ENCODE results near the gene IFNA16. TPM values are rescaled to one million over a fixed set of nuclear protein-coding genes. Genes with fewer than 3 reads are reported as not detected.
"Not testable (repeated sequence)": the region's sequence is repeated elsewhere in the genome, so short reads cannot be mapped to it uniquely, and the experiment has no call there.

Gene IFNA16
- total RNA-seq = not detected

DNA sequence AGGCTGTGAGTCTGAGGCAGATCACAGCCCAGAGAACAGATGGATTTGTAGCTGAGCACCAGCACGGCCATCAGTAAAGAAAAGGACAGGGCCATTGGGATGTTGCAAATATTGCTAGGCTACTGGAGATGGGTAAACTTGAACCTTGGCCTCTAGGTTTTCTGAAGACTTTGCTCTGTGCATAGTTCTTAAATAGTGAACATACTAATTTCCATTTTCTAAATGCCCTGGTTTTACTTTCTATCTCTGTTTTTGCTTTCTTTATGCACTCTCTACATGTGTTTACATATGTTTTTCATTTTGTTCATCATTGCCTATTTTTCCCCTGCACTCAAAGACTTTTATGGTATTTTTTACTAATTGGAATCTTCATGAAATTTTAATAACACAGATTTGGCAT, at the start of gene IFNA16:
TSS of gene IFNA16 (minus strand) at position 101 of the 400 bp plus-strand sequence. CDS start at position 95, 6 bp downstream.
- ATAC-seq = not testable (repeated sequence)

DNA sequence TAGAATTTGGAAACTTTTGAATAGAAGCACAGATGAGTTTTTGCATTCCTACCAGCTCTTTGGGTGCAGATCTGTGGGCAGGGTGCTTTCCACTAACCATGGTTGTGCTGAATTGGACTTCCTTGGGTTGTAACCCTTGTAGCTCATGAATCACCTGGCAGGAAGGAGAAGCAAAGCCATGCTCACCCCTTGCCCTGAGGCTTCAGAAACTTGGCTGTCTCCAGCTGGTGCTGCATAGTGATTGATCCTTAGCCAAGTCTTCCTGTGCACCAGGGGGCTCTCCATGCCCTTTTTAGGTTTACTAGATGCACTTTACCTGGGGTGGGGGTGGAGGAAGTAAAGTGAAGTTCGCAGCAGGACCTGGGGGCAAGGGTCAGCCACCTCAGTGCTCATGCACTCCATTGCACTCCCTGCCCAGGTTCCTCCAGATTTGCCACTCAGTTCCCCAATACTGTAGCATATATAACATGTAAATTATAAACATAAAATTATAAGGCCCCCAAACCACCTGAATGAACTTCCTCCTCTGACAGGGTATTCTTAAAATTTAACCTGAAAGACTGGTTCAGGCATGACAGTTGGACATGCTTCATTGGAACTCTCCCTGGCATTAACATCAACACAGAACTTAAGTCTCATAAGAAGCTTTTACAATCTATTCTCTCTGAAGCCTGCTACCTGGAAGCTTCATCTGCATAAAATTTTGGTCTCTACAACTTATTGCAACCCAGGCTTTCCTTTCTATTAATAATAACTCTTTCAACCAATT, 48.5 kb upstream of the IFNA16 start:
- ATAC-seq = peak; percentile 97

DNA sequence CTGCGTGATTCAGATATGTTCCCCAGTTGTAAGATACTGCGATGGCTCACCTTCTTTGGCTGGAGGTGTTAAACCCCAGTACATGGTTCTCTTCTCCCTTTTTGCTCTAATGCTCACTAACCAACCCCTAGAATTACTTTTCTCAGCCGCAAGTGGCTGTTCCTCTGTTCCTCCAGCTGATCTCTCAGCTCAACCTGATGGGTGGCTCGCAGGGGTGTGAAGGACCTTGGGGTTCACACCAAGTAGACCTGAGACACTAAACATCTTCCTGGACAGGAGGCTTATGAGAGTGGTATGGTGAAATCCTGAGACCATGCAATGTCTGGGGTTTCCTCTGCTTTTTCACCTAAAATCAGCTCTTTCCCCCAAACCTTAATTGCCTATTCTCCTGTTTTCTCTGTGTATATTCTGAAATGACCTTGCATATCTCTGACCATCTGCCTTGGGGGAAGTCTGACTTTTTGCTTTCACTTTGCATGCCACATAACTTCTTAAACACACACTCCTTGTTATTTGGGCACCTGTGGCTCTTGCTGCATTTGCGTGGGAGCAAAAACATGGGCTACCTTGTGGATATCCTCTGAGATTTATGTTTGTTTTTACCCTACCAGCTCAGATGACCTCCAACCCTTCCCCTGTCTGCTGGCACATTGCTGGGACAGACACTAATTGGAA, 38.6 kb upstream of the IFNA16 start:
- no peak for ATAC-seq

DNA sequence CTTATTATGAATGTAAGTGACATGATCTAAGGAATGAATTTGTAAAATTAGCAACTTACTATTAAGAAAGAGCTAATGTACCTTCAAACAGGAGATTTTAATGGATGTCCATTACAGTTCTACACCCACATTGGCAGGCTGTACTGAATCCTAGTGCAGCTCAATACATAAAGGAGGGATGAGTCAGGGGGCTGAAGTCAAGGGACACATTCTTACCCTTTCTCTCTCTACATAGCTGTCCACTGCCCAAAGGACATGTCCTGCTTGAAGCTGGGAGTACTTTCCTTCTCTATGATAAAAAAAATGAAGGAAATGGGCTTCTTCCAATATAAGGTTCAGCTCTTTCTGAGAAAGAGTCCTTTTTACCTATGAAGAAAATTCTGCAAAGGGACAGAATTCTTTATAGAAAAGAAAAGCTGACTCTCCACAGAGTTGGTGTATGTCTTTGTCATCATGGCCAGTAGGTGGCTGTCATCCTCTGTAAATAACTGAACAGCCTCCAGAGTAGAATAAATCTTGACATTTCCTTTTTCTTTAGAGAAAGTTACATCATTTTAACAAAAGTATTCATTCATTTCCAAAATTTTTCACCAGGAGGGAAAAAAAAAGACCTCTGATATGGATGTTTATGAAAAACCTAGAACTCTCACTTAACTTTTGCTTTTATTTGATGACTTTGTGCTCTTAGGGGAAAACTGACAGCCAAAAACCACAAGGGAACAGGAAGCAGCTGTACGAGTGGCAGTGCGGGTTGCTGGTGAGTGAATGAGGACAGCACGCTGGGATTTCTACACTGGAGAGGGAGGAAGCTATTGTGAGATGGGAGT, 35.8 kb upstream of the IFNA16 start:
- peak; percentile 77 for ATAC-seq

DNA sequence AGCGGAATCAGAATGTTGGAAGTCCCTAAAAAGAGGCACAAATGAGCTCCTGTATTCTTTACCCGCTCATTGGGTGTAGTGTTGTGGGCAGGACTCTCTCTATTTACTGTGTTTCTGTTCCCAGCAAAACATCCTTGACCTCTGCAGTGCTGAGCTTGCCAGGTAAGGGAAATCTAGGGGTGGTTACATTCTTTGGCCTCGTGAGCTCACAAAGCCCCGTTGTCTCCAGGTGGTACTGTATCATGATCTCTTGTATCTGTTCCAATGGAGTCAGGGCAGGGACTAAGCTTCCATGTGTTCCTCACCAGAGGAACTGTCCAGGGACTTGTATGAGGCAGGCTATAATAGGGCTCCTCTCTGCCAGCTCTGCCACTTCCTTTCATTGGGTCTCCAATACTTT, 34.5 kb upstream of the IFNA16 start:
- ATAC-seq = no peak

DNA sequence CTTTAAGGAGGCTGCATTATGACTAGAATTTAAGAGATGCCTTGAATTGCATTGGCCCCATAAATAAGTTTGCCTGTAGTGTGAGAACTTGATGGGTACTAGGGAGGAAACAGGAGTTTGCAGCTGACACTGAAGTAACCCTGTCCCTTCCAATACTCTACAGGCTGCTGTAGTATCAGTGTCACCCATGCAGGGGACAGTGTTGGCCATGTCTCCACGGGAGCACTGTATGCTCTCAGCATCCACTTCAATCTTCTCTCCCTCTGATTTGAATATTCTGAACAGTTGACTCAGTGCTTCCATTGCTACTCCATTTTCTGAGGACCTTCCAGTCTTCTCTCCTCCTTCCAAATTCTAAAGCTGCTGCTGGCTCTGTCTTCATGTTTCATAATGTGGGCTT, 34.1 kb upstream of the IFNA16 start:
- no peak for ATAC-seq

DNA sequence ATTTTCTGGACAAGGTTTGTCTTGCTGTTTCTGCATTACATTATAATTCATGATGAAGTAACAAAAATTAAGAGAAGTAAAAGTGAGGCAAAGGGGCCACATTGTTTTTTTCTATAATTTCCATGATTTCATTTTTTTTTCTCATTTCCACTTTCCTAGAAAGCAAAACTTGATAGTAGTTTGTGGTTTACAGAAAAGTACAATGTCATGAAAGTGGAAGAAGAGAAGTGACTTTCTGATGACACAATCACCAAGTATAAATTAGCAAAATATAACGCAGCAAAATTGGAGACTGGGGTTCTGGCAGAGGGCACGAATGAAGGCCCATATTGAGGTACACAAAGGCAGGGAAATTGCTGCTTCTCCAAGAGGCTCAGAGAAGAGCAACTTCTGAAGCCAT, 27.7 kb upstream of the IFNA16 start:
- no peak for ATAC-seq

DNA sequence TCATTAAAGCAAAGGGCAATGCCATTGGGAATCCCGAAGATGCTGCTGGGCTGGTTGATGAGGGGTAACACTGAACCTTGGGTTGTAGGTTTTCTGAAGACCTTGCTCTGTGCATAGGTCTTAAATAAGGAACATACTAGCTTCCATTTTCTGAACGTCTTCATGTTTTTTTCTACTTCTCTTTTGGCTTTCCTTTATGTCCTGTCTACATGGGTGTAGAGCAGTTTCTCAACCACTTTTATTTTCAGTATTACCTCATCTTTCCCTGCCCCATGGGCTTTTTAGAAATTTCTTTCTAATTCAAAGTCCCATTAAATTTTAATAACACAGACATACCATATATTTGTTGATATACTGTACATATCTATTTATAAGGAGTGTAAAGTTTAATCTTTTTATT, 22.8 kb upstream of the IFNA16 start, which contains the start of gene IFNA14:
TSS of gene IFNA14 (minus strand) at position 95 of the 400 bp plus-strand sequence. CDS start at position 25, 70 bp downstream.
- no peak for ATAC-seq

DNA sequence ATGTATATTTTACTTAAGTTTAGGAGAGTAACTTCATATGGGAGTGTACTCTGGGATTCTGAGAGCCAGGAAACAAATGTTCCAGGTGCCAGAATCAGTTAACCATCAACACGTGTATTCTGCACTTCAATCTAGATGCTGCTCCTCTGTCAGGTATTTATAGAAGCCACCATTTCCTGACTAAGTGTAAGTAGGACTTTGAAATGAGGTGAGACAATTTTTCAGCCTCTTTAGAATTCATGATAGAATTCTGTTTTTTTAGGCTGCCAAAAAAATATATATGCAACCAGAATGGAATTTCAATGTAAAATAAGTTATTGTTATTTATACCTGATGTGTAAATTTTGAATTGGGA, 19.2 kb upstream of the IFNA16 start:
- not testable (repeated sequence) for ATAC-seq

DNA sequence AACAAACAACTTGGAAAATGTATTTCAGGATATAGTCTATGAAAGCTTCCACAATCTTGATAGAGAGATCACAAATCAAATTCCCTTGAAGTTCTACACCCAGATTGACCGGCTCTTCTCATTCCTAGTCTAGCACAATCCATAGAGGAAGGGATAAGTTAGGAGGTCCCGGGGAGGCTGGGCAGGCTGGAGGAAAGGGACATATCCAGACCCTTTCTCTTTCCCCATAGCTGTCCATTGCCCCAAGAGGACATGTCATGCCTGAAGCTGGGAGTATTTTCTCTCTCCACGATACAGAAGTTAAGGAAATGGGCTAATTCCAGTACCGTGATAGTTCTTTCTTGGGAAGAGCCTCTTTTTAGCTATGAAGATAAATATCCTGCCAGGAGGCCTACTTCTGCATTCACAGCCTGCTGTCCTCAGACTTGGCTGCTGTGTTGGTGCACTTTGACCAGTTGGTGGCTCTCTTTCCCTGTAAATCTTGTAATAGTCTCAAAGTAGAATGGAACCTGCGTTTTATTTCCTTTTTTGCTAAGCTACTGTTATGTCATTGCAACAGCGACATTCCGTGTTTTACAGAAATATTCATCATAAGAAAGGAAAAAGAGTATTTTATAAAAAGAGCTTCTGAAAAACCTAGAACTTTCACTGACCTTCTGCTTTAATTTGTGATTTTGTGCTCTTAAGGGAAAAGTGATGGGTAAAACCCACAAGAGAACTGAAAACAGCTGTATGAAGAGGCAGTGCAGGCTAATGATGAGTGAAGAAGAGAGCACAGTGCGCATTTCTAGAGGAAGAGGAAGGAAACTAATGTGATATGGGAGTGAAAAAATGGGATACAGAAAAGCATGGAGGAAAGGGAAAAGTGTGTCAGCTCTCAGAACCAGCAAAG, 18.6 kb upstream of the IFNA16 start:
- ATAC-seq = peak; percentile 62

DNA sequence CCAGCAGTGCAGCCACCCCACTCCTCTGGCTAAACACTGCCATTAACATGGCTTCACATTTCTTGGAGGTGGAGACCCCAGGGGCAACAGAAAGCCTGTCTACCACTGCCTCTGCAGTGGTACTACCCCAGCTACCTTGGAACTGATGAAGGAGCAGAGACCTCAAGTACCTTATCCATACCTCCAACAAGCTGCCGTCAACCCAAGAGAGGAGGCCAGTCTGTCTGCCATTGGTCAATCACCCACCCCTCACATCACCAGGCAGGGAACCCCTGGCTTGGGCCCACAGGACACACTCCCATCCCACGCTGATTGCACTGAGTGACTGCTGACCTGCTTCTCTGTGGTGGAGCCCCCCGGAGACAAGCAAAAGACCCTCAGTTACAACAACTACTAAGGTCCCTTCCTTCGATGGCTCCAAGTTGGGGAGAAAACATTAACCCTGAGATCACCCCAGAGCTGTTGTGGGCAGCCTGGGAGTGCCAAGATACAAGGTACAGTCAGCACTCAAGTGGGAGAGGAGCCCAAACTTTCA, 17.1 kb upstream of the IFNA16 start:
- ATAC-seq = no peak

DNA sequence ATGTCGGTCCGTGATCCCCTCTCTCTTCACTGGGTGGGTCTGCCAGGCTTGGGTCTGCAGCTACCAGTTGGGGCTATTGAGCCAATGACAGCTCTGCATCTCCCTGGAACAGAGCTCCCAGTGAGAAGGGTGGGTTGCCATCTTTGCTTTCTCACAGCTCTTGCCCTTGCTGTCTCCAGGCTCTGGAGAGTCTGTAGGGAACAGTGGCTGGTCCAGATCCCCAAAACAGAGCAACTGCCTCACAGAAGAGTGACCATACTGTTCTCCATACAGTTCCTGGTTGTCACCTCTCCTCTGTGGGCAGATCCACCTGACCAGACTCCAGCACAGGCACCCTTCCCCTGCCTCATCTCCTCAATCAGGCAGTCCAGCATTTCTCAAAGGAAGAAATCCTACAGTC, 16.1 kb upstream of the IFNA16 start:
- ATAC-seq = no peak

DNA sequence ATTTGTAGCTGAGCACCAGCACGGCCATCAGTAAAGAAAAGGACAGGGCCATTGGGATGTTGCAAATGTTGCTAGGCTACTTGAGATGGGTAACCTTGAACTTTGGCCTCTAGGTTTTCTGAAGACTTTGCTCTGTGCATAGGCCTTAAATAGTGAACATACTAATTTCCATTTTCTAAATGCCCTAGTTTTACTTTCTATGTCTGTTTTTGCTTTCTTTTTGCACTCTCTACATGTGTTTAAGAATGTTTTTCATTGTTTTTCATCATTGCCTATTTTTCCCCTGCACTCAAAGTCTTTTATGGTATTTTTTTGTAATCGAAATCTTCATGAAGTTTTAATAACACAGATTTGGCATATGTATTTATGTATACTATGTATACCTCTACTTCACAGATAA, 11.0 kb upstream of the IFNA16 start, which contains the start of gene IFNA17:
TSS of gene IFNA17 (minus strand) at position 101 of the 400 bp plus-strand sequence. CDS start at position 52, 49 bp downstream.
- ATAC-seq = no peak

DNA sequence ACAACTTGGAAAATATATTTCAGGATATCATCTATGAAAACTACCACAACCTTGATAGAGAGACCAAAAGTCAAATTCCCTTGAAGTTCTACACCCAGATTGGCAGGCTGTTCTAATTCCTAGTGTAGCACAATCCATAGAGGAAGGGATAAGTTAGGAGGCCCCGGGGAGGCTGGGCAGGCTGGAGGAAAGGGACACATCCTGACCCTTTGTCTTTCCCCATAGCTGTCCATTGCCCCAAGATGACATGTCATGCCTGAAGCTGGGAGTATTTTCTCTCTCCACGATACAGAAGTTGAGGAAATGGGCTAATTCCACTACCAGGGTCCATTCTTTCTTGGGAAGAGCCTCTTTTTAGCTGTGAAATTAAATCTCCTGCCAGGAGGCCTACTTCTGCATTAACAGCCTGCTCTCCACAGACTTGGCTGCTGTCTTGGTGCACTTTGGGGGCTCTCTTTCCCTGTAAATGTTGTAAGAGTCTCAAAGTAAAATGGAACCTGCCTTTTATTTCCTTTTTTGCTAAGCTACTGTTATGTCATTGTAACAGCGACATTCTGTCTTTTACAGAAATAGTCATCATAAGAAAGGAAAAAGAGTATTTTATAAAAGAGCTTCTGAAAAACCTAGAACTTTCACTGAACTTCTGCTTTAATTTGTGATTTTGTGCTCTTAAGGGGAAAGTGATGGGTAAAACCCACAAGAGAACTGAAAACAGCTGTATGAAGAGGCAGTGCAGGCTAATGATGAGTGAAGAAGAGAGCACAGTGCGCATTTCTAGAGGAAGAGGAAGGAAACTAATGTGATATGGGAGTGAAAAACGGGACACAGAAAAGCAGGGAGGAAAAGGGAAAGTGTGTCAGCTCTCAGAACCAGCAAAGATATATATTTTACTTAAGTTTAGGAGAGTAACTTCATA, 3.4 kb downstream of the IFNA16 start:
- ATAC-seq = not testable (repeated sequence)

DNA sequence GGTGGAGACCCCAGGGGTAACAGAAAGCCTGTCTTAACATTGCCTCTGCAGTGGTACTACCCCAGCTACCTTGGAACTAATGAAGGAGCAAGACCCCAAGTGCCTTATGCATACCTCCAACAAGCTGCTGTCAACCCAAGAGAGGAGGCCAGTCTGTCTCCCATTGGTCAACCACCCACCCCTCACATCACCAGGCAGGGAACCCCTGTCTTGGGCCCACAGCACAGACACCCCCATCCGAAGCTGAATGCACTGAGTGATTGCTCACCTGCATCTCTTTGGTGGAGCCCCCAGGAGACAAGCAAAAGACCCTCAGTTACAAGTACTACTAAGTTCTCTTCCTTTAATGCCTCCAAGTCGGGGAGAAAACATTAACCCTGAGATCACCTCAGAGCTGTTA, 5.0 kb downstream of the IFNA16 start:
- ATAC-seq = not testable (repeated sequence)

DNA sequence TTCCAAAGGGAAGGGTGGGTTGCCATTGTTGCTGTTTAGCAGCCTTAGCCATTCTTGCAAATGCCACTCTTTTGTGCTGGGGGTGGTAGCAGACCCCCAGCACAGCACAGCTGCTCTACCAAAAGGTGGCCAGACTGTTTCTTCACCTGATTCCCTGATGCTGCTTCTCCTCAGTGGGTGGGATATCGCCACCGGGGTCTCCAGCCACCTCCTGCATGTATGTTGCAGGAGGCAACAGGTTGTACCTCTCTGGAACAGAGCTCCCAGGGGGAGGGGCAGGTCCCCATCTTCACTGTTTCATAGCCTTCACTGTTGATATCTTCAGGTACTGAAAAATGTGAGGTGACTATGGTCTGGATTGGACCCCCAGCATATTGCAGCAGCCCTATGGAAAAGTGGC, 6.3 kb downstream of the IFNA16 start:
- not testable (repeated sequence) for ATAC-seq

DNA sequence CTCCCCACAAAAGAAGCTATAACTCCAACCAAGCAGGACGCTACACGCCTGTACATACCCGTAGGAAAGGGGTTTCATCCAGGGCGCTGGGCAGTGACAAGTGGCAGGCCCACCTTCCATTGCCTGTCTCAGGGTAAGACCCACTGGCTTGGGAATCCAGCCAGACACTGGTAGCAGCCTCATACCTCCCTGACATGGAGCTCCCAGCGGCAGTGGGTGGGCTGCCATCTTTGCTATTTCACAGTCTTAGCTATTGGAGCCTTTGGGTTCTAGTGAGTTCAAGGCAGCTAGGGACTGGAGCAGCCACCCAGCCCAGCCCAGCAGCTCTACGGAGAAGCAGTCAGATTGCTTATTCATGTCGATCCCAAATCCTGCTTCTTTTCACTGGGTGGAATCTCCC, 6.8 kb downstream of the IFNA16 start:
- no peak for ATAC-seq

DNA sequence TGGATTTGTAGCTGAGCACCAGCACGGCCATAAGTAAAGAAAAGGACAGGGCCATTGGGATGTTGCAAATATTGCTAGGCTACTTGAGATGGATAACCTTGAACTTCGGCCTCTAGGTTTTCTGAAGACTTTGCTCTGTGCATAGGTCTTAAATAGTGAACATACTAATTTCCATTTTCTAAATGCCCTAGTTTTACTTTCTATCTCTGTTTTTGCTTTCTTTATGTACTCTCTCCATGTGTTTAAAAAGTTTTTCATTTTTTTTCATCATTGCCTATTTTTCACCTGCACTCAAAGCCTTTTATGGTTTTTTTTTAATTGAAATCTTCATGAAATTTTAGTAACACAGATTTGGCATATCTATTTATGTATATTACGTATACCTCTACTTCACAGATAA, 10.1 kb downstream of the IFNA16 start, which contains the start of gene IFNA10:
TSS of gene IFNA10 (minus strand) at position 101 of the 400 bp plus-strand sequence. CDS start at position 55, 46 bp downstream.
- ATAC-seq = not testable (repeated sequence)

DNA sequence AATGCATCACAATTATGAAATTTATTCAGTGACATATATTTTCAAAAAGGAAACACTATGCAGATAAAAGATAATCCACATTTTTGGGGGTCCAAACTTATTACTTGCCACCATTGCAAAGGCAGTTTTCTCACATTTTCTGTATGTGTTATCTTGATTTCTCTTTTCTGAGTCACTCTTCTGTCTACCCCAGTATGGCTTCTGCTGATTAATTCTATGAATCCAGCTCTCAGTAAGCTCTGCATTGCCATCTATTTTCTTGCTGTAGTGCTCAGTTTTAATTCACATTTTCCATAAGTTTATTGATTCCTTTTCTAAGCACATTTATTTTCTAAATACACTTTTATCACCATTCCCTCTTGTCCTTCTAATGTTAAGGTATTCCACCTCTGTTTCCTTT, 11.9 kb downstream of the IFNA16 start:
- ATAC-seq = no peak

DNA sequence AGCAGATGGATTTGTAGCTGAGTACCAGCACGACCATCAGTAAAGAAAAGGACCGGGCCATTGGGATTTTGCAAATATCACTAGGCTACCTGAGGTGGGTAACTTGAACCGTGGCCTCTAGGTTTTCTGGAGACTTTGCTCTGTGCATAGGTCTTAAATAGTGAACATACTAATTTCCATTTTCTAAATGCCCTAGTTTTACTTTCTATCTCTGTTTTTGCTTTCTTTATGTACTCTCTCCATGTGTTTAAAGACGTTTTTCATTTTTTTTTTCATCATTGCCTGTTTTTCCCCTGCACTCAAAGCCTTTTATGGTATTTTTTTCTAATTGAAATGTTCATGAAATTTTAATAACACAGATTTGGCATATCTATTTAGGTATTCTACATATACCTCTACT, 15.0 kb downstream of the IFNA16 start, which contains the start of gene IFNA7:
TSS of gene IFNA7 (minus strand) at position 101 of the 400 bp plus-strand sequence. CDS start at position 61, 40 bp downstream.
- not testable (repeated sequence) for ATAC-seq
